HEK293T (cell line): ENCODE measurements around the gene U2AF2.

Experiments used
- CTCF ChIA-PET: fragments of 350-600 bp; formaldehyde crosslinking; extraction: SDS; loops from one replicate; lab custom pipeline; 2021; ENCODE audit warnings: antibody characterized with exemption, inconsistent platforms; lab: Yijun Ruan, JAX
- POLR2A ChIA-PET: fragments of 350-600 bp; formaldehyde crosslinking; extraction: SDS; loops from one replicate; lab custom pipeline; 2020; ENCODE audit warnings: antibody characterized with exemption, inconsistent platforms; lab: Yijun Ruan, JAX
- DNase-seq: peaks from one replicate; pipeline ENCODE4 v3.0.0; 2012; ENCODE audit warnings: mixed read lengths; ENCODE audit errors: extremely low spot score
- ARNT ChIP-seq: fragments of 450-650 bp; IDR thresholded peaks from 2 replicates; pipeline ENCODE4 v1.6.1; 2017; ENCODE audit warnings: mild to moderate bottlenecking
- BHLHE40 ChIP-seq: fragments of 450-650 bp; IDR thresholded peaks from 2 replicates; pipeline ENCODE4 v1.6.1; 2016; ENCODE audit warnings: mild to moderate bottlenecking, moderate library complexity, borderline replicate concordance
- CTBP1 ChIP-seq: fragments of 450-650 bp; IDR thresholded peaks from 2 replicates; pipeline ENCODE4 v1.6.1; 2016; ENCODE audit warnings: borderline replicate concordance
- ELF4 ChIP-seq: fragments of 450-650 bp; IDR thresholded peaks from 2 replicates; pipeline ENCODE4 v1.6.1; 2017; ENCODE audit warnings: antibody characterized with exemption
- FOXA1 ChIP-seq: fragments of 450-650 bp; IDR thresholded peaks from 2 replicates; pipeline ENCODE4 v1.6.1; 2016; ENCODE audit warnings: mild to moderate bottlenecking
- FOXK2 ChIP-seq: fragments of 450-650 bp; IDR thresholded peaks from 2 replicates; pipeline ENCODE4 v1.6.1; 2016; ENCODE audit warnings: mild to moderate bottlenecking
- FOXM1 ChIP-seq: fragments of 450-650 bp; IDR thresholded peaks from 2 replicates; pipeline ENCODE4 v1.6.1; 2017; ENCODE audit warnings: mild to moderate bottlenecking, borderline replicate concordance
- HDGF ChIP-seq: fragments of 450-650 bp; IDR thresholded peaks from 2 replicates; pipeline ENCODE4 v1.6.1; 2017; ENCODE audit warnings: antibody characterized with exemption, borderline replicate concordance
- L3MBTL2 ChIP-seq: fragments of 450-650 bp; conservative IDR thresholded peaks from 2 replicates; pipeline ENCODE4 v1.6.1; 2016; ENCODE audit warnings: mild to moderate bottlenecking
- LEF1 ChIP-seq: fragments of 450-650 bp; IDR thresholded peaks from 2 replicates; pipeline ENCODE4 v1.6.1; 2017; ENCODE audit warnings: mild to moderate bottlenecking, borderline replicate concordance
- NFRKB ChIP-seq: fragments of 450-650 bp; IDR thresholded peaks from 2 replicates; pipeline ENCODE4 v1.6.1; 2016; ENCODE audit warnings: mild to moderate bottlenecking, moderate library complexity
- SP1 ChIP-seq: fragments of 450-650 bp; IDR thresholded peaks from 2 replicates; pipeline ENCODE4 v1.6.1; 2017
- SUZ12 ChIP-seq: fragments of 450-650 bp; IDR thresholded peaks from 2 replicates; pipeline ENCODE4 v1.6.1; 2016; ENCODE audit warnings: mild to moderate bottlenecking
- TARDBP ChIP-seq: fragments of 450-650 bp; IDR thresholded peaks from 2 replicates; pipeline ENCODE4 v1.6.1; 2016
- ZNF384 ChIP-seq: fragments of 450-650 bp; IDR thresholded peaks from 2 replicates; pipeline ENCODE4 v1.6.1; 2016
- TF ChIP-seq, protein P1 (sequence below): fragments of 450-650 bp; IDR thresholded peaks from 2 replicates; pipeline ENCODE4 v1.6.1; 2016

The U2AF2 gene

DNA sequence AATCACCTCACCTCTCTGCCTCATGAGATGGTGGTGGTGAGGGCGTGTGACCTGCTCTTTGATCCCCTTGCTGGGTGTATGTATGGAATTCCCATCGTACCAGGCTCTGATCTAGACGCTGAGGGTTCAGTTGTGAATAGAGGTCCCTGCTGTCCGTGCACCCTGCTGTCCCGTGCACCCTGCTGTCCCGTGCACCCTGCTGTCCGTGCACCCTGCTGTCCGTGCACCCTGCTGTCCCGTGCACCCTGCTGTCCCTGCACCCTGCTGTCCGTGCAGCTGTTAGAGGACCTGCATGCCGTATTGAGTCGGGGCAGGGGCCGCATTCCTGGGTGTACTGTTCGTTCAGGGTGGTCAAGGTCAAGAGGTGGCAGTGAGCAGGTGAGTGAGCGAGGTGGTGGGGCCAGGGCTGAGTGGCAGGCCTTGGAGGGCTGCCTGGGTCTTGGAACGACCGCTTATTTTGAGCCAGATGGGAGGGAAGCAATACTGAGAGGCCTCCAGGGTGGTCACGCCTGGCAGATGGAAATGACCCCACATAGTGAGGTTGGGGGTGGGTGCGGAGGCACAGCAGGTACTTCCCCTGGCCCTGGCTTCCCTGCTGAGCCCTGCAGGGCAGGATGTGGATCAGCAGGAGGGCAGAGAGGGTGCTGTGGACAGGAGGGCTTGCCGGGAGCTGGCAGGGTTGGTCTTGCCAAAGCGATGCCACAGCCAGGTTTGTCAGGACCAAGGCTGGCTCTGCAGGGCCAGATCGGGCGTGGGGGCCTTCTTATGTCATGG lies 15.6 kb downstream of the U2AF2 start:
- CTCF ChIA-PET, result interaction anchor here (1.3 to 2.0 kb wide), 5 partner anchors 10 to 71 kb away, joined by 3 to 10 read pairs (median 7); partner anchors contain the start of genes FIZ1 and U2AF2
- DNase-seq, result no peak
- TF ChIP-seq FOXM1 (no peak), FOXA1 (no peak), SUZ12 (no peak), BHLHE40 (no peak)
- POLR2A ChIA-PET, result interaction anchor here (1.0 to 1.3 kb wide), 2 partner anchors 11 to 13 kb away, joined by 3 to 5 read pairs; no protein-coding TSS in a partner anchor

DNA sequence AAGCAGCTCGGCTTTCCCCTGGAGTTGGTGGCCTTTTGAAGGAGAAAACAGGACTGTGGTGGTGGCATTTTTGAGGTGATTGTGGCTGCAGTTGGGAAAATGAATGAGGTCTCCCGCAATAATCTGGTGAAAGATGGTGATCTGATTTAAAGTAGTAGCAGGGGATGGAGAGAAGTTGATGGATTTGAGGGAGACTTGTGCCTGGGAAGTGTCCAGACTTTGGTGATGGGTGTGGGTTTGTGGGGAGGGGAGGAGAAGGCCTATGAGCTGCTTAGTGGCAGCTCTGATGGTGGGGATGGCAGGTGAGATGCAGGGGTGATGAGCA lies 16.2 kb downstream of the U2AF2 start:
- ChIA-PET CTCF (interaction anchor here (0.9 to 2.0 kb wide), 6 partner anchors 10 to 72 kb away, joined by 3 to 10 read pairs (median 6); partner anchors contain the start of genes FIZ1 and U2AF2), POLR2A (interaction anchor here (0.9 to 1.3 kb wide), 3 partner anchors 14 to 24 kb away, joined by 4 to 8 read pairs (median 5); partner anchors contain the start of gene U2AF2)
- TF ChIP-seq BHLHE40 (no peak), LEF1 (no peak), TARDBP (no peak), FOXK2 (no peak), FOXA1 (no peak), NFRKB (no peak), ARNT (no peak), SP1 (no peak), CTBP1 (no peak), FOXM1 (no peak), SUZ12 (no peak), L3MBTL2 (no peak), ELF4 (no peak), ZNF384 (no peak), HDGF (no peak)
- TF ChIP-seq, protein P1, sequence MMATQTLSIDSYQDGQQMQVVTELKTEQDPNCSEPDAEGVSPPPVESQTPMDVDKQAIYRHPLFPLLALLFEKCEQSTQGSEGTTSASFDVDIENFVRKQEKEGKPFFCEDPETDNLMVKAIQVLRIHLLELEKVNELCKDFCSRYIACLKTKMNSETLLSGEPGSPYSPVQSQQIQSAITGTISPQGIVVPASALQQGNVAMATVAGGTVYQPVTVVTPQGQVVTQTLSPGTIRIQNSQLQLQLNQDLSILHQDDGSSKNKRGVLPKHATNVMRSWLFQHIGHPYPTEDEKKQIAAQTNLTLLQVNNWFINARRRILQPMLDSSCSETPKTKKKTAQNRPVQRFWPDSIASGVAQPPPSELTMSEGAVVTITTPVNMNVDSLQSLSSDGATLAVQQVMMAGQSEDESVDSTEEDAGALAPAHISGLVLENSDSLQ, result no peak
- DNase-seq, result no peak

DNA sequence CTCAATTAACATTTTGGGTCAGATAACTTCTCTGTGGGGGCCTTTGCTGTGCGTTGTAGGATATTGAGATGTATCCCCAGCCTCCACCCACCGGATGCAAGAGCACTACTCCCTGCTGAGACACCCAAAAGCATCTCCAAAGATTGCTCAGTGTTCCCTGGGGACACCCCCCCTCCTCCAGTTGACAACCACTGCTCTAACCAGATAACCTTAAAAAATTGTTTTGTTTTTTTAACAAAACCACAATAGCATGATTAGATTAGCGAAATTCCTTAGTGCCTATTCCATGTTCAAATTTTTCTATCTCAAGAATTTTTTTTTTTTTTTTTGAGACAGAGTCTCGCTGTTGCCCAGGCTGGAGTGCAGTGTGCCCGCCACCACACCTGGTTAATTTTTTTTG lies 17.6 kb downstream of the U2AF2 start:
- ChIA-PET POLR2A (no interaction called here), CTCF (interaction anchor here (0.6 to 2.0 kb wide), 3 partner anchors 18 to 66 kb away, joined by 4 to 10 read pairs (median 5); partner anchors contain the start of gene U2AF2)
- no peak for DNase-seq
- TF ChIP-seq SUZ12, result no peak

DNA sequence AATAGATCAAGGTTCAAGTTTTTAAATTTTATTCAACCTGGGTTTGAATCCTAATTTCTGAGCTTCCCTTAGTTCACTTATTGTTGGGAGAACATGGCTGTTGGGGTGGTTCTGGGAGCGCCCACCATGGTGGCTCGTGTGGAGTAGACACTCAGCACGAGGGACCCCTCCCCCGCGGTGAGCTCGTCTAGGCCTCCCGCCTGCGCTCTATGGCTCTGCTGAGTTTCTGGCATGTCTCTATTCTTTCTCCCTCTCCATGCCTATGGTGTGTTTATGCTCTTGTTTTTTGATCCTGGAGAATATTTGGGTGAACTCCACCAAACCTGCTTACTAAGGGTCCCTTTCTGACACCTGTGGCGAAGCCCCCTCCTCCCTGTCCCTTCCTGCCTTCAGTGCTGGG lies 18.6 kb downstream of the U2AF2 start:
- POLR2A ChIA-PET, result interaction anchor here (0.7 to 1.1 kb wide), 2 partner anchors 19 to 21 kb away, joined by 3 to 7 read pairs; partner anchors contain the start of gene U2AF2
- DNase-seq, result no peak
- CTCF ChIA-PET, result no interaction called here
- TF ChIP-seq L3MBTL2 (peak; percentile 40; the same call in 1 of the 2 replicates), ELF4 (no peak), NFRKB (no peak), LEF1 (no peak), ZNF384 (no peak), FOXM1 (no peak), SP1 (no peak)
- TF ChIP-seq, protein P1, result no peak

DNA sequence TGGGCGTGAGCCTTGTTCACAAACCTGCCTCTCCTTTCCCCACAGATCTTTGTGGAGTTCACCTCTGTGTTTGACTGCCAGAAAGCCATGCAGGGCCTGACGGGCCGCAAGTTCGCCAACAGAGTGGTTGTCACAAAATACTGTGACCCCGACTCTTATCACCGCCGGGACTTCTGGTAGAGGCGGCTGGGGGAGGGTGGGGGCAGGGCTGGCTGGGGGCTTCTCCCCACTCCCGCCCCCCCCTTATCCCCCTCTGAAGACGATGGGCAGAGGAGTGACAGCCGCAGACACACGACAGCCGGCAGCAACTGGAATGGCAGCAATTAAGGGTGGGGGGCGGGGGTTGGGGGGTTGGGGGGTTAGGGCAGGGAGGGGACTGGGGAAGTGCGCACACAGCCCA lies 19.1 kb downstream of the U2AF2 start:
- DNase-seq, result no peak
- CTCF ChIA-PET, result no interaction called here
- TF ChIP-seq ELF4 (no peak), HDGF (no peak), SUZ12 (no peak), TARDBP (no peak), FOXA1 (no peak), SP1 (no peak), ARNT (no peak), L3MBTL2 (no peak), FOXK2 (no peak), FOXM1 (no peak), NFRKB (no peak), LEF1 (no peak), ZNF384 (no peak), BHLHE40 (no peak), CTBP1 (no peak)
- TF ChIP-seq, protein P1, result no peak
- POLR2A ChIA-PET, result interaction anchor here (0.7 to 1.1 kb wide), 3 partner anchors 18 to 21 kb away, joined by 3 to 7 read pairs (median 4); partner anchors contain the start of gene U2AF2

DNA sequence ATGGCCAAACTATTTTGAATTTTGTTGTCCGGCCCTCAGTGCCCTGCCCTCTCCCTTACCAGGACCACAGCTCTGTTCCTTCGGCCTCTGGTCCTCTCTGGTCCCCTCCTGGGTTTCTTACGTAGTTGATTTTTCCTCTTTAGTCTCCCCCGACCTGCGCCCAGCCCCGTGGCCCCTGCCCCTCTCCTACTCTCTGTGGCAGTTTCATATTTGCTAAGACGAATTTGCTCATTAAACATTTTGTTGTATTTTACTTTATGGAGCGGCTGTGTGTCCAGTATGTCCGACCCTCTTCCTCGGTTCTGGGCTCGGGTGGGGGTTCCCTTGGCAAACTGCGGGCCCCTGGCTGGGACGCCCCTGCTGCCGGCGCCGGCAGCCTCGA lies 19.6 kb downstream of the U2AF2 start:
- TF ChIP-seq SP1, result no peak
- TF ChIP-seq NFRKB, result no peak
- no peak for TF ChIP-seq ELF4
- no peak for TF ChIP-seq BHLHE40
- TF ChIP-seq CTBP1, result no peak
- no peak for TF ChIP-seq FOXM1
- no peak for TF ChIP-seq SUZ12
- no peak for TF ChIP-seq TARDBP
- no peak for TF ChIP-seq FOXA1
- no peak for TF ChIP-seq LEF1
- TF ChIP-seq FOXK2, result no peak
- TF ChIP-seq HDGF, result no peak
- no peak for TF ChIP-seq ZNF384
- TF ChIP-seq, protein P1, result no peak
- no peak for TF ChIP-seq L3MBTL2
- TF ChIP-seq ARNT, result no peak
- ChIA-PET POLR2A (interaction anchor here (0.7 kb wide), 1 partner anchor 18 kb away, joined by 4 read pairs; no protein-coding TSS in a partner anchor), CTCF (no interaction called here)
- no peak for DNase-seq
